Testis (tissue), 3 donors: ENCODE measurements around the gene GPR157. TPM values are rescaled to one million over a fixed set of nuclear protein-coding genes. Genes with fewer than 3 reads are reported as not detected.
"Not testable (repeated sequence)": the region's sequence is repeated elsewhere in the genome, so short reads cannot be mapped to it uniquely, and the experiment has no call there.

Experiments used
- DNase-seq: peaks from one replicate; pipeline ENCODE4 v3.0.0-alpha.2; 2019
- H3K27ac ChIP-seq, 2 donors: fragments of 200-600 bp; sonication (generic); one replicate each; pipeline ENCODE4 v1.5.1; 2019
- H3K27me3 ChIP-seq: fragments of 200-600 bp; sonication (generic); one replicate; pipeline ENCODE4 v1.5.1; 2019
- H3K36me3 ChIP-seq: fragments of 200-600 bp; sonication (generic); one replicate; pipeline ENCODE4 v1.5.1; 2017; ENCODE audit warnings: low read depth; ENCODE audit errors: missing control alignments
- H3K4me1 ChIP-seq: fragments of 200-600 bp; sonication (generic); one replicate; pipeline ENCODE4 v1.5.1; 2019
- H3K4me3 ChIP-seq, 2 donors: fragments of 200-600 bp; sonication (generic); one replicate each; pipeline ENCODE4 v1.5.1; 2017 to 2019
- H3K9me3 ChIP-seq: fragments of 200-600 bp; sonication (generic); one replicate; pipeline ENCODE4 v1.5.1; 2017
- POLR2A ChIP-seq: fragments of 450-650 bp; IDR thresholded peaks from one replicate; pipeline ENCODE4 v1.6.1; 2017; ENCODE audit warnings: antibody characterized with exemption, mild to moderate bottlenecking, moderate library complexity
- WGBS, 2 donors: methylation state at CpG; one replicate each; pipeline ENCODE4 v1.1.5; 2018; 5-methylcytosine and 5-hydroxymethylcytosine counted together
- intact Hi-C: fragments of 100-400 bp; cut with DNase I; formaldehyde crosslinking; loops from one replicate; pipeline ENCODE4 v1.15.1; 2023; ENCODE audit warnings: low total_unique reads
- polyA plus RNA-seq: library from polyadenylated mRNA; stranded (reverse); fragments of 350-450 nt; fragmentation: Illumina TruSeq; extraction: RNeasy Lipid Tissue Mini Kit (QIAGEN cat#74804); gene quantifications from one replicate; pipeline ENCODE4 v1.2.3, GENCODE V29; 2014; ENCODE audit warnings: low read depth, low replicate concordance; ENCODE audit not compliant: insufficient read depth
- total RNA-seq, 2 donors: library from RNA; depleted of rRNA; stranded (reverse); fragments of >200 nt; gene quantifications; one replicate each; pipeline ENCODE4 v1.2.3, GENCODE V29; 2016
- TF ChIP-seq, protein P1 (sequence below), 3 experiments: fragments of 450-650 bp in 2 of 3; fragments of 200-600 bp in 1 of 3; sonication (generic) in 1 of 3; IDR thresholded peaks; one replicate each; pipeline ENCODE4 v1.5.1; 2016 to 2019; ENCODE audit warnings: antibody characterized with exemption in 3 of 3, mild to moderate bottlenecking in 2 of 3, moderate library complexity in 1 of 3

Gene GPR157
- total and polyA plus RNA-seq, 3 donors from 2014 or later: 4.1 to 11.7 (median 8.8) TPM

DNA sequence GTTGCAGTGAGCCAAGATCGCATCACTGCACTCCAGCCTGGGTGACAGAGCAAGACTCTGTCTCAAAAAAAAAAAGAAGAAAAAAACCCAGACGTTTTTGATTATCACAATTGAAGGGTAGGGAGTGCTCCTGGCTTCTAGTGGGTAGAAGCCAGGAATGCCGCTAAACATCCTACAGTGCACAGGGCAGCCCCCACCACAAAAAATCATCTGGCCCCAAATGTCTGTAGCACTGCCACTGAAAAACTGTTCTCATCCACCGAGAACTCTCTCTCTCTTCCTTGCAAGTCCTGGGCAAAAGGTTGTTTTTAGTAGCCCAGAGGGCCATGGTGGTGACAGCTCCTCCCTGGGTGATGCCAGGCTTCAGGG lies 35.6 kb upstream of the GPR157 start:
- Histone ChIP-seq H3K4me3 (no peak overlapping the region), H3K36me3 (no peaks in the 10 kb centered on the region), H3K4me1 (peaks cover 21% of the 10 kb centered on the region), H3K27me3 (no peaks in the 10 kb centered on the region), H3K9me3 (no peaks in the 10 kb centered on the region), H3K27ac (peak overlapping the region; percentile 70 to 73)
- TF ChIP-seq POLR2A: no peak
- TF ChIP-seq, protein P1, sequence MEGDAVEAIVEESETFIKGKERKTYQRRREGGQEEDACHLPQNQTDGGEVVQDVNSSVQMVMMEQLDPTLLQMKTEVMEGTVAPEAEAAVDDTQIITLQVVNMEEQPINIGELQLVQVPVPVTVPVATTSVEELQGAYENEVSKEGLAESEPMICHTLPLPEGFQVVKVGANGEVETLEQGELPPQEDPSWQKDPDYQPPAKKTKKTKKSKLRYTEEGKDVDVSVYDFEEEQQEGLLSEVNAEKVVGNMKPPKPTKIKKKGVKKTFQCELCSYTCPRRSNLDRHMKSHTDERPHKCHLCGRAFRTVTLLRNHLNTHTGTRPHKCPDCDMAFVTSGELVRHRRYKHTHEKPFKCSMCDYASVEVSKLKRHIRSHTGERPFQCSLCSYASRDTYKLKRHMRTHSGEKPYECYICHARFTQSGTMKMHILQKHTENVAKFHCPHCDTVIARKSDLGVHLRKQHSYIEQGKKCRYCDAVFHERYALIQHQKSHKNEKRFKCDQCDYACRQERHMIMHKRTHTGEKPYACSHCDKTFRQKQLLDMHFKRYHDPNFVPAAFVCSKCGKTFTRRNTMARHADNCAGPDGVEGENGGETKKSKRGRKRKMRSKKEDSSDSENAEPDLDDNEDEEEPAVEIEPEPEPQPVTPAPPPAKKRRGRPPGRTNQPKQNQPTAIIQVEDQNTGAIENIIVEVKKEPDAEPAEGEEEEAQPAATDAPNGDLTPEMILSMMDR (IDR thresholded peaks at IDR 0.05): no peak
- intact Hi-C loops: no loop called here
- DNase-seq: no peak
- WGBS, 2 donors: 50 to 57% methylated on average over 4 of the region's 4 CpGs

DNA sequence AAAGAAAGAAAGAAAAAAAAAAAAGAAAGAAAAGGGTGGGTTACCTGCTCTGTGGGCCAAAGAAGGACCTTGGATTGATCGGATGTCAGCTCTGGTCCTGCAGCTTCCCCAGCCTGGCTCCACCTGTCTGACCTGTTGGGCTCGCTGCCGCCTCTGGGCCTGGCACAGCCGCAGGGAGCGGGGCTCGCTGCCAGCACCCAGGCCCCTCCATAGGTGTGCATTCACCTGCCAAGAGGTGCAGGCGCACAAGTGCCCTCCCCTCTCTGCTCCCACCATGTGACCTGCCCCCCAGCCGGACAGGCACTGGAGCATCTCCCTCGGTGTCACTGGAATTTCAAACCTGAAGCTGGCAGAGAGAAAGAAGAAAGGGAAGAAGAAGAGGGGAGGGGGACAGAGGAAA lies 33.1 kb upstream of the GPR157 start:
- peaks cover 21% of the 10 kb centered on the region for H3K4me1 ChIP-seq
- intact Hi-C loops: no loop called here
- no peaks in the 10 kb centered on the region for H3K36me3 ChIP-seq
- H3K27me3 ChIP-seq: no peaks in the 10 kb centered on the region
- TF ChIP-seq, protein P1 (IDR thresholded peaks at IDR 0.05): no peak
- no peak for TF ChIP-seq POLR2A
- H3K27ac ChIP-seq: peak overlapping the region; percentile 70 to 73
- H3K9me3 ChIP-seq: no peaks in the 10 kb centered on the region
- H3K4me3 ChIP-seq: no peak overlapping the region
- WGBS, 2 donors: 85 to 88% methylated on average over 7 of the region's 9 CpGs
- DNase-seq: no peak

DNA sequence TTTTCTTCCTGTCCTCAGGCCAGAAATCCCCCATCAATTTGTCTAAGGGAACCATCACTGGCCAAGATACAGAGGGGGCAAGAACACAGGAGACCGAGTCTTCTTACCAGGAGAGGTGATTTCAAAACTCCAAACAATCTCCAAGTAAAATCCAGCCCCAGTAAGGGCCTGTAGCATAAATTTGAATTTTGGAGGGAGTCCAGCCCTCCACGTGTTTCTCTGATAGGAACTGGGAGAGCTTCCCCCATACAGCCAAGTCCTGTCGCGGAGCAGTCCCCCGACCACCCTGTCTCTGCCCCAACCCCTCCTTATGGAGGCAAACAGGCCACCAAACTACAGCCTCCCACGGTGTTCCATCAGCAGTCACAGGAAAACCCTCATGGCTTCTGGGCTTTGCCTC lies 32.4 kb upstream of the GPR157 start:
- intact Hi-C loops: no loop called here
- WGBS, 2 donors: 47 to 74% methylated on average over 6 of the region's 6 CpGs
- no peak for DNase-seq
- no peaks in the 10 kb centered on the region for H3K27me3 ChIP-seq
- H3K4me1 ChIP-seq: peaks cover 21% of the 10 kb centered on the region
- H3K4me3 ChIP-seq: no peak overlapping the region
- no peaks in the 10 kb centered on the region for H3K36me3 ChIP-seq
- no peak overlapping the region for H3K27ac ChIP-seq
- no peak for TF ChIP-seq POLR2A
- TF ChIP-seq, protein P1 (IDR thresholded peaks at IDR 0.05): no peak
- no peaks in the 10 kb centered on the region for H3K9me3 ChIP-seq

DNA sequence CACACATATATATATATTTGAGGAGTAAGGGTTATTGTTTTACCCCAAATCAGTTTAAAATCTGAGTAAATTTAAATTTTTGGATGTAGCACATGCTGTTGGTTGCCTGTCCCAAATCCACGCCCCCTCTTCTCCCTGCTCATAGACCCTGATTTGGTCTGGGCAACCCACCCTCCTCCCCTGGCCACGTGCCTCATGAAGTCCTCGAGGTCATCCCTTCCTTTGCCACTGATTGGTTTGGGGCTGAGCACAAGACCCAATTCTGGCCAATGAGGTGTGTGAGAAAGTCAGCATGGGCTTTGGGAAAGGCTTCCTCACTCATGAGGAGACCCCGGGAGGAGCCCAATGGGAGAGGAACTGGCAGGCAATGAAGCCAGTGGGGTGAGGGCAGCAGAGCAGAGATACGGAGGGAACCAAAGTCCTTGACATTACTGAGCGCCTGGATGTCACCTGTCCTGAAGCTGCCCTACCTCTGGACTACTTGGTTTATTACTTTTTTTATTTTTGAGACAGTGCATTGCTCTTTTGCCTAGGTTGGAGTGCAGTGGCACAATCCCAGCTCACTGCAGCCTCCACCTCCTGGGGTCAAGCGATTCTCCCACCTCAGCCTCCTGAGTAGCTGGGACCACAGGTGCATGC lies 31.3 kb upstream of the GPR157 start:
- no peaks in the 10 kb centered on the region for H3K27me3 ChIP-seq
- no peaks in the 10 kb centered on the region for H3K9me3 ChIP-seq
- no peak for DNase-seq
- TF ChIP-seq, protein P1 (IDR thresholded peaks at IDR 0.05): no peak
- TF ChIP-seq POLR2A: no peak
- intact Hi-C loops: no loop called here
- 94 to 98% methylated on average over 7 of the region's 7 CpGs for WGBS, 2 donors
- peaks cover 21% of the 10 kb centered on the region for H3K4me1 ChIP-seq
- no peak overlapping the region for H3K27ac ChIP-seq
- H3K4me3 ChIP-seq: no peak overlapping the region
- no peaks in the 10 kb centered on the region for H3K36me3 ChIP-seq

DNA sequence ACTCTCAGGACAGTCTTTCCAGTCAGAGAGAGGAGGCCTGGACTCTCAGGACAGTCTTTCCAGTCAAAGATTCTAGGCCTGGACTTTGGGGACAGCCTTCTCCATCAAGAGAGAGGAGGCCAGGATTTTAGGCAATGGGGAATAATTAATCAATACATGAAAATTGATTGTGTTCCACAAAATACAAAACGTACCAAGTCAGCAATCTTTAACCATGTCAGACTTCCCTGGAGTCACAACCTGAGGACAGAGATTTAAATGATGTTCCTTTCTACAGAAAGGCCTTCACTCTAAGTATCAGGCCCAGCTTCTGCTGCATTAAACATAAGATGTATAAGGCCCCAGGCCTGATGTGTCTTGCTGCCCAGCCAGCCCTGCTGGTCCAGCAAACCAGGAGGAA lies 27.0 kb upstream of the GPR157 start:
- Histone ChIP-seq H3K36me3 (no peaks in the 10 kb centered on the region), H3K4me3 (no peak overlapping the region), H3K9me3 (no peaks in the 10 kb centered on the region), H3K4me1 (peaks cover 16% of the 10 kb centered on the region), H3K27me3 (no peaks in the 10 kb centered on the region), H3K27ac (no peak overlapping the region)
- TF ChIP-seq, protein P1 (IDR thresholded peaks at IDR 0.05): no peak
- TF ChIP-seq POLR2A: no peak
- 87 to 97% methylated on average over 1 of the region's 1 CpG for WGBS, 2 donors
- DNase-seq: no peak
- intact Hi-C loops: no loop called here

DNA sequence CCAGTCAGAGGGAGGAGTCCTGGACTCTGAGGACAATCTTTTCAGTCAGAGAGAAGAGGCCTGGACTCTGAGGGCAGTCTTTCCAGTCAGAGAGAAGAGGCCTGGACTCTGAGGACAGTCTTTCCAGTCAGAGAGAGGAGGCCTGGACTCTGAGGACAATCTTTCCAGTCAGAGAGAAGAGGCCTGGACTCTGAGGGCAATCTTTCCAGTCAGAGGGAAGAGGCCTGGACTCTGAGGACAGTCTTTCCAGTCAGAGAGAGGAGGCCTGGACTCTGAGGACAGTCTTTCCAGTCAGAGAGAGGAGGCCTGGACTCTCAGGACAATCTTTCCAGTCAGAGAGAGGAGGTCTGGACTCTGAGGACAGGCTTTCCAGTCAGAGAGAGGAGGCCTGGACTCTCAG lies 26.5 kb upstream of the GPR157 start:
- intact Hi-C loops: not testable (repeated sequence)

More for the DNA sequence above, 26.5 kb upstream of the GPR157 start:
- H3K27ac ChIP-seq, H3K27me3 ChIP-seq, H3K4me3 ChIP-seq, H3K9me3 ChIP-seq, H3K36me3 ChIP-seq, DNase-seq: not testable (repeated sequence)
- peaks cover 21% of the 10 kb centered on the region for H3K4me1 ChIP-seq
